HPDE6-E6E7 (cell line): ENCODE results near the gene CMTM4.
"Not testable (repeated sequence)": the region's sequence is repeated elsewhere in the genome, so short reads cannot be mapped to it uniquely, and the experiment has no call there.

ENCODE experiments used
- DNase-seq: peaks from one replicate; pipeline ENCODE4 v3.0.0; 2011; ENCODE audit warnings: missing footprints; ENCODE audit errors: extremely low spot score

Gene CMTM4

DNA sequence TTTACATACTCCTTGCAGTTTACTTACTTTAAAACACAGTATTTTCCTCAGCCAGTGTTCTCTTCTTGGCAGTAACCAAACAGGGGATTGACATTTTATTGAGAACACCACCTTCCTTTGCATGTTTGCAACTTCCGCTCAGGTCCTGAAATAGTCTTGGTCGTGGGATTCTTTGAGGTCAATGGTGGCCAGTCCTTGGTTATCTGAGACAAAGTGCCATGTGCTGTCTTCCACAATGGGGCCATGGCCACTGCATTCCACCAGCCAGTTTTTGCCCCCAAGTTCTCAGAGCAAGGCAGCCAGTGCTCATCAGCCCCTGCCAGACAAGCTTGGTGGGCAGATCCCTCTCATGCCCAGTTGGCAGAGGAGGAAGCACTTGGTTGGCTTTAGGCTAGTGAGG is 22.9 kb downstream of the CMTM4 start:
- no peak for DNase-seq

DNA sequence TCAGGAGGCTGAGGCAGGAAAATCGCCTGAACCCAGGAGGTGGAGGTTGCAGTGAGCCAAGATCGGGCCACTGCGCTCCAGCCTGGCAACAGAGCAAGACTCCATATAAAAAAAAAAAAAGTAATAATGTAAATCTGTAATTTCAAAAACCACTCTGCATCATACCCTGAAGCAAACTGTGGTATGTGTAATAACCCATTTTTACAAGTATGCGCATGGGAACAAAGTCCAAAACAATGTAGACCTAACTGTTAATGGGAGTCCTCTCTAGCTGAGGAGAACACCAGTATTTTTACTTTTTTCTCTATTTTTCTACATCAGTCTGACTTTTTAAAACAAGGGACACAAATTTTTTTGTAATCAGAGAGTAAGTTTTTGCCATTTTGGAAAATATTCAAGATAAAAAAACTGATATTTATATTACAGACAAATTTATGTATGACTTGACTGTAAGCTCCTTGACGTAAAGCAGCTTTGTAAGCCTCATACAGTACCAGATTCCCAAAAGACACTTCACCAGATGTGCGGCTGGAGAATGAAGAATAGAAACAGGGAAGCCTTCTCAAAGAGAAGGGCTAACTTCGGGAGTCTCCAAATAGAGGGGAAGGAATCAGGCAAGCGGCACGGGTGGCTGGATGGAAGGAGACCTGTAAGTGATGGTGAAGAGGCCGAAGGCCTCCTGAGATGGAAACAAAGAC is 25.7 kb downstream of the CMTM4 start:
- no peak for DNase-seq

DNA sequence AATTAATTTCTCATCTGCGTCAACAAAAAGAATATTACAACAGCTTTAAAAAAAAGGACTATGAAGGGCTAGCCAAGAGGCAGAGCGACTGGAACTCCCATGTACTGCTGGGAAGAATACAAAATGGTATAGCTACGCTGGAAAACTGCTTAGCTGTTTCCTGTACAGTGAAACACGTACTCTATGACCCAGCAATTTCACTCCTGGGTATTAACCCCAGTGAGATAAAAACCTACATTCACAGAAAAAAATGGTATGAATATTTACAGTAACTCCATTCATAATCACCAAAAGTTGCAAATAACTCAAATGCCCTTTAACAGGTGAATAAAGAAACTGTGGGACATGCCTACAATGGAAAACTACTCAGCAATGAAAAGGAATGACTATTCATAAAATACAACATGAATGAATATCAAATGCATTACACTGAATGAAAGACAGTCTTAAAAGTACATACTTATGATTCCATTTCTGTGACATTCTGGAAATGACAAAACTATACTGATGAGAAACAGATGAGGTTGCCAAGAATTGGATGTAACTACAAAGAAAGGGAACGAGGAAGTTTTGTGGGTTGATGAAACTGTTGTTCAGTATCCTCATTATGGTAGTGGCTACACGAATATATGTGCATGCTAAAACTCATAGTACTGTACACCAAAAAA is 27.6 kb downstream of the CMTM4 start:
- DNase-seq = no peak

- DNase-seq = no peak
Measured at GRCh38 chr16:66667944-66668343, 28.6 kb downstream of the CMTM4 start.

- DNase-seq = peak; percentile 46
Measured at GRCh38 chr16:66662445-66663194, 33.9 kb downstream of the CMTM4 start.

- DNase-seq = not testable (repeated sequence)
Measured at GRCh38 chr16:66661671-66662346, 34.7 kb downstream of the CMTM4 start.

GRCh38 chr16:66661210-66661560 is 35.4 kb downstream of the CMTM4 start:
- no peak for DNase-seq

DNA sequence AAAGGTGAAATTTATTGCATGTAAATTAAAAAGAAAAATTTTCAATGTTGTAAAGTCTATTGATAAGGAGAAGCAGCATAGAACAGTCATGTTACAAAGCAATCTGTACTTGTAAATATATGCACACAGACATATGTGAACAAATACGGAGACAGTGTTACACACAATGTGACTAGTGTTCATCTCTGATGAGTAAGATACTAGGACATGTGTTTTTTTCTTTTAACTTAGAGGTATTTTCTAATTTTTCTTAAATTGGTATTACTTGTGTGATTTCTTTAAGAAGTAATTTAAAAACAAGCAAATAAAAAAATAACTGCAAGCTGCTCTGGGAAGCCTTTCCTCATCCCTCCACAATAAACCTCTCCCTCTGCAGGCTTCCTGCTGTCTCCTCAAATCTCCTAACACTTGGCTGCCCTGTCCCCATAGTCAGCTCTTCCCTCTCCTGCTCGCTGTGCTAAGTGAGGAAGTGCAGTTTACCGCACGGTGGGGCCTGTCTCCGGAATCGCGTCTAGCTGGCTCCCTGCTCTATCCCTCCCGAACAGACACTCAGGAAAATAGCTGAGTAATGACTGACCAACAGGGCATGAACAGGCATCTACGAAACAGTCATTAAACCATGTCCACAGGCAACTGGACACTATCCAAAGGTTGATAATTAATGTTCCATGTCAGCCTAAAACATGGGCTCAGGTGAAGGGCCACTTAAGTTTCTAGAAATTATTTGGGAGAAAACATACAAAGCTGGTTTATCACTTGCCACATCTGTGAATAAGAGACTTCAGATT is 35.9 kb downstream of the CMTM4 start:
- DNase-seq = peak; percentile 81

DNA sequence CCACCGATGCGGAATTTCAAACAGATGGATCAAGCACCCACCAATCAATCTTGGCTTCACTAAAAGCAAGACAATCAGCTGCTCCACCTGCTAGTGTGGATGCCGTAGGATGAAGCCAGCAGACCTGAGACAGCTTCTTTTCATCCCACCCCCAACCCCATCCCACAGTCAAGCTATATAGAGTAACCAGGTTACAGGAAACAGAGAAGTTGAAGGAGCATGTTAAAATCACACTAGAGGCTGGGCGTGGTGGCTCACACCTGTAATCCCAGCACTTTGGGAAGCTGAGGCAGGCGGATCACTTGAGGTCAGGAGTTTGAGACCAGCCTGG is 37.7 kb downstream of the CMTM4 start:
- no peak for DNase-seq

DNA sequence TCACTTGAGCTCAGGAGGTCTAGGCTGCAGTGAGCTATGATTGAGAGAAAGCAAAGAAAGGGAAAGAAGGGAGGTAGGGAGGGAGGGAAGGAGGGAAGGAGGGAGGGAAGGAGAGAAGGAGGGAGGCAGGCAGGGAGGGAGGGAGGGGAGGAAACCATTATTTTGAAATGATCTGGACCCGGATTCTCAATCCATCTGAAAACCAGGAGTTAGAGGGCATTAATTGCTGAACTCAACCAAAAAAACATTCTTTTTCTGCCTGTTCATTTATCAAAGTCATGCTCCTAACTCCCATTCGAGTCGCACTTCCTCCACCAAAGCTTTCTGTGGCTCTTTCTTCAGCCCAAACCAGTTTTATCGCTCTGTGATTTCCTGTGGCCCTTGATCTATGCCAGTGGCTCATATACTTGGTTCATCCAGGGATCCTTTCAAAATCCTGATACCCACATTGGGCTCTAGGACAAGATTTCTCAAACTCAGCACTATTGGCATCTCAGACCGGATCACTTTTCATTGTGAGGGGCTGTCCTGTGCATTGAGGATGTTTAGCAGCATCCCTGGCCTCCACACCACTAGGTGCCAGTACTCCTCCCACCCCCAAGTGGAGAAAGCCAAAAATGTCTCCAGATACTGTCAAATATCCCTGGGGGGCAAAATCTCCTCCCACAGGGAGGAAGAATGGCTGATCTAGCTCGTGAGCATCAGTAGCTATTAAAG is 38.2 kb downstream of the CMTM4 start:
- DNase-seq = no peak

GRCh38 chr16:66656547-66656946 is 40.0 kb downstream of the CMTM4 start:
- no peak for DNase-seq

DNA sequence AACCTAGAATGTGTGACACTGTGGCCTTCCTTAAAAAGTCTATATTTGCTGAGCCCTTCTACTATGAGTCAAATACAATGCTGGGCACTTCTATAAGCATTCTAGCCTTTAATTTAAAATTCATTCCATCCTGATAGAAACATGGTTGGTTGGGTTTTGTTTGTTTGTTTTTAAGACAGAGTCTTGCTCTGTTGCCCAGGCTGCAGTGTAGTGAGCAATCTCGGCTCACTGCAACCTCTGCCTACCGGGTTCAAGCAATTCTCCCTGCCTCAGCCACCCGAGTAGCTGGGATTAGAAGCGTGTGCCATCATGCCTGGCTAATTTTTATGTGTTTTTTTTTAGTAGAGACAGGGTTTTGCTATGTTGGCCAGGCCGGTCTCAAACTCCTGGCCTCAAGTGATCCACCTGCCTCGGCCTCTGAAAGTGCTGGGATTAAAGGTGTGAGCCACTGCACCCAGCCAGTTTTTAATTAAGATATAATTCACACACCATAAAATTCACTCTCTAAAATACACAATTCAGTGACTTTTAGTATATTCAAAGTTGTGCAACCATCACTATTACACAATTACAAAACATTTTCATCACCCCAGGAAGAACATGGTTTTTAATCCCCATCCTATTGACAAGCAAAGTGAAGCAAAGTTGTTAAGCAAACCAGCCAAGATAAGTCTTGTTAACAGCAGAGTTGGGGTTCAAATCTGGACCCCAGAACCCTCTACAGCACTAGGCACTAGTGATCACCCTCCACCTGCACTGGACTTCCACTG is 42.8 kb downstream of the CMTM4 start:
- no peak for DNase-seq

DNA sequence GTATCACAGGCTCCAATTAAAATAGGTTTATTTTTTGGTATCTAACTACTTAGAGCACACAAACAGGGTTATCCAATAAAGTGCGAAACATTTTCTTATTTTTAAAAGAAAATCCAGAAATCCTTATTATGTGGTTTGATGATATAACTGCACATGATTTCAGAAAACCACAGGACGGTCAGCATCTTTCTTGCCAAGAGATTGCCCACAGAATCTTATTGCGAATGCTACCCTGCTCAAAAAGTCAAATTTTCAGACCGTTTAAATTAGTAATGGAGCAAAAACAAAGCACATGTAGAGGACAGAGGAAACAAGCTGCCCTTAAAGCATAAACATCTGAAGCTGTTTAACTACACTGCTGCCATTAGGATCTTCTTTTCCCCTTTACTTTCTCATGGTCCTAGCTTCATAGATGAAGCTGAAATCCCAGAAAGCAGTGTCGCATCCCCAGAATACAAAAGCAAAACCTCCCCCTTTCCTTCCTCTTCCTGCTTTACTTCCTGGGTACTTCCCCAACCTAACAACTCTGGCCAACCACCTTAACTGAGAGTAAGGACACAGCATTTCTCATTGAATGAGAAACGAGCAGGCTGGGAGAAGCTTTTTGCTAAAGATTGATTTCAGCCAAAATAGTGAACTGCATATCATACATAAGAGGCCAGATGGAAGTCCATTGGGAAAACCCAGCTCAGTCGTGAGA is 43.7 kb downstream of the CMTM4 start:
- DNase-seq = no peak

DNA sequence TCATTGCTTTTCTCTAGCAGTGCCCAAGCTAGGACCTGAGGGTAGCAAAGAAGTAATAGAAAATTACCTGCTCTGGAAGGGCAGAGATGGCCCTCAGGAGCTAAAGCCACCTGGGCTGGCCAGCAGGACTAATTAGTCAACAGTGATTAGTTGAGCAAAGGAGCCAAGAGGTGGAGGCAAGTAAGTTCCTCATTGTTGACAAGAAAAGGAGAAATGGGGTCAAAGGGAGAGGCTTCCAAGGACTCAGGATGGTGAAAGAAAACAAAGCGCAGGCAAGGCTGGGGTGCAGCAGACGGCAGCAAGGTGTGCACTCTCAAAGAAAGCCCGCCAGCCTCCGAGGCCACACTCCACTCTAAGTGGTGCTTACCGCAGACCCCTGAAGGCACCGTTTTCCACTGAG is 44.6 kb downstream of the CMTM4 start:
- no peak for DNase-seq

GRCh38 chr16:66651474-66651765 is 45.1 kb downstream of the CMTM4 start:
- DNase-seq = no peak

DNA sequence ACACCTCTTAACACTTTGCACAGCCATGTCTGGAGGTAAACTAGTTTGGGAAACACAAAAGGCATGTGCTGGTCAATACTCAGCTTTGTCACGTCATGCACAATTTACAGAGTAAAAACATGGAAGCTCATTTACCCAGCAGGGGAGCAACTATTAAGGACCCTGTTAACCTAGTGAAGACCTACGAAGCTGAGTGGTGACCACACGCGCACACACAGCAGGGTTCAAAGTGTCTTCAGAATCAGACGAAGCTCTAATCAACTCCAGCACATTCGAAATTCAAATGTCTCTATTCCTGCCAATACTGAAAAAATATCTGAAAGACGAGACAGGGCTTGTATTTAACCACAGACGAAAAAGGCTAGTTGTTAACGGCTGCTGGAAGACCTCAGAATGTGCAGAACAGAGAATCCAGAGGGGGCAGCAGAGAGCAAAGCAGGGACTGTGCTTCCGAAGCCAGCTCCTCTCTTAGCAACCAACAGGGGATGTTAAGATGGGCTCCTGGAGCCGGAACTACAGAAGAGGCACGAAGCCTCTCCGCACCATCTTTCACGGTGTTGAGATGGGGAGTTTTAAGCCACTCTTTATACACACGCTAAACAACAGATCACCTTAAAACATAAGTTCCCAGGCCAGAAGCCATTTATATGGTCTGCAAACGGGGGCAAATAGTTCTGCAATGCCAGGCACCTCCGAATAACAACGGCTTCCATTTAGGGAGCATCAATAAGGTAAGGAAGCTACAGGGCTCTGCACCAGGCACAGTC is 45.7 kb downstream of the CMTM4 start:
- peak; percentile 90 for DNase-seq

DNA sequence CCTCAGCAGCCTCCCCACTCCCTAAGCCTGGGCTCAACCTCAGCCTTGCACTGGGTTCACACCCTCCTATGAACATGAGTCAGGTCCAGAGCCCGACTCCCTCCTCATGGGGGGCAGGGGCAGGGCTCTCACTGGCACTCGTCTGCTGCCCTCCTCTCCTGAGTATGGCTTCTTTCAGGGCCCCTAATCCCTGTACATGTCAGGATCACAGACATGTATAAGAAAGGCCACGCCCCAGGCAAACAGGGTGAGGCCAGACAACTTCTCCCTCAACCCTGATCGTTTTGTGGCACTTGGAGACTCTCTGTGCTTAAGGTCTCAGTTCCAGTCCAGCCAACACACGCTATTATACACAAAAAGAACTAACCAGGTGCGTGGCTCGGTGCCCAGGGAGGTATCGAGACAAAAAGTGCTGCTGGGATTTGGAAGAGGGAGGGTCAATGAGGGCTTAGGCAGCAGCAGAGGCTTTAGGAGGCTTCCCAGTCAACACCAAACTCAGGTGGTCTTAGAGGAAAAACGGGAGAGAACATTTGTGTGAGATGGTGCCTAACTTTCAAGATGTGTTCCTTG is 46.8 kb downstream of the CMTM4 start:
- DNase-seq = no peak

DNA sequence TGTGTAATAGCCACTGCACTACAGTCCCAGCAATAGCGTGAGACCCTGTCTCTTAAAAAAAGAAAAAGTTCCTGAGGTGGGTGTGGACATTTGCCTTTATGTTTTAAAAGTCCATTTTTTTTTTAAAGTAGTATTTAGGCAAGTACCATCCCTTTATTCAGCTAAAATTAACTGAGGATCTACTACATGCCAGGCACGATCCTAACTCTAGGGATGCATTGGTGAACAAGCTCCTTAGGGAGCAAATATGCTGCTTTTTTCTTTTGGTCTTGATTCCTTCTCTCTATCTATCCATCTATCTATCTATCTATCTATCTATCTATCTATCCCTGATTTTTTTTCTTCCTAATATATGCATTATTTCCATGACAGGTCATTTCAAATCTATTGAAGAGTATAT is 47.4 kb downstream of the CMTM4 start:
- no peak for DNase-seq

DNA sequence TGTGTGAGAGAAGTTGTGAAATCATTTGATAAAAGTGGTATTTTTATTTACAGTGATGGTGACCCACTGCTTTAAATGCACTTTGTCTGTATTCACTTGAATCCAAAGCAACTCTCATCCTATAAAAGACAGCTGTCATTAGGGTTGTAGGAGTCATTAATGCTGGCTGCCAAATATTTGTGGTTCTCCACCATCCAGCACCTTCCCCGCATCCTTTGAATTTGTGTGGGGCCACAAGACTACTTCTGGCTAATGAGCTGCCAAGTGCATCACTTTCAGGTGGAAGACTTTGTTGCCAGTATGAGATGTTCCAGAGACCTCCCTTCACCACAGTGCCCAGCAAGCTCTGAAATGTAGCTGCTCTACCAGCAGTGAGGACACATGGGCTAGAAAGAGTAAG is 48.7 kb downstream of the CMTM4 start:
- no peak for DNase-seq
